Stimulated activated CD4-positive, alpha-beta T cell treated with anti-CD3 and anti-CD28 coated beads, Interleukin-15, amount 100 ng/mL, for 24 hours (primary cell): Measurements from ENCODE around the gene SEMA3A.
"Not testable (repeated sequence)": the region's sequence is repeated elsewhere in the genome, so short reads cannot be mapped to it uniquely, and the experiment has no call there.

Experiments used
- DNase-seq: peaks from one replicate; pipeline ENCODE4 v3.0.0-alpha.2; 2020

Gene SEMA3A

DNA sequence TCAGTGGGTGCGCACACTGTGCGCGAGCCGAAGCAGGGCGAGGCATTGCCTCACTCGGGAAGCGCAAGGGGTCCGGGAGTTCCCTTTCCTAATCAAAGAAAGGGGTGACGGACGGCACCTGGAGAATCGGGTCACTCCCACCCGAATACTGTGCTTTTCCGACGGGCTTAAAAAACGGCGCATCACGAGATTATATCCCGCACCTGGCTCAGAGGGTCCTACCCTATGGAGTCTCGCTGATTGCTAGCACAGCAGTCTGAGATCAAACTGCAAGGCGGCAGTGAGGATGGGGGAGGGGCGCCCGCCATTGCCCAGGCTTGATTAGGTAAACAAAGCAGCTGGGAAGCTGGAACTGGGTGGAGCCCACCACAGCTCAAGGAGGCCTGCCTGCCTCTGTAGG, 44.2 kb downstream of the SEMA3A start:
- not testable (repeated sequence) for DNase-seq

DNA sequence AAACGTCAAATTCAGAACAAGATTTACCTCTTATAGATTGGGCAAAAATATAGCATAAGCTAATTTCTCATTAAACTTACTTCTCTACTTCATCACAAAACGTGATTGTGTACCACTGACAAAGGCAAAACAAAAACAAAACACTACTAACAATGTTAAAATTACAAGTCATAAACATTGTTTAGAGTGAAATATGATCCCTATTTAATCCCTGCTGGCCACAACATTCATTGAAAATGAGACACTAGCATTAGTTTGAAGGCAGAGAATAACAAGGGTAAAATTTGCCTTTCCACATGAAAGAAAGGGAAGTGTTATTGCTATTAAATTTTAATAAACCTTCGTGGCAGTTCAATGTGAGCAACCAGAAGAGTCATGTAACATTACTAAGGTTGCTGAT, 45.0 kb downstream of the SEMA3A start:
- DNase-seq: no peak

DNA sequence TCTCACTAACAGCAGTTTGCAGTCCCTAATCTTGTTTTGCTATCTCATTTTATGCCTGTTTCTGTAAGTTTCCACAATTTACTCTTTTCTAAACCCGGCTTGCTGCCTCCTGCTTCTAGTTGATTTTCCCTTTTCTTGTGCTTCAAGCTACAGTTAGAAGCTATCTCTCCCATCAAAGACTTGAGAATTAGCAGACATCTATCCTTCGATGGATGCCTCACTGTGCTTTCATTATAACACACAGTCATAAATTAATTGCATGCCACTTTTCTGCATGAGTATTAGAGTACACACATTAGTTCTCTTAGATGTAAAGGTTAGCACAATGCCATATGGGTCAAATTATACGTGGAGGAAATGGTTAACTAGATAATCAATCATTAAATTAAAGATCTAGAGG, 48.7 kb downstream of the SEMA3A start:
- no peak for DNase-seq

DNA sequence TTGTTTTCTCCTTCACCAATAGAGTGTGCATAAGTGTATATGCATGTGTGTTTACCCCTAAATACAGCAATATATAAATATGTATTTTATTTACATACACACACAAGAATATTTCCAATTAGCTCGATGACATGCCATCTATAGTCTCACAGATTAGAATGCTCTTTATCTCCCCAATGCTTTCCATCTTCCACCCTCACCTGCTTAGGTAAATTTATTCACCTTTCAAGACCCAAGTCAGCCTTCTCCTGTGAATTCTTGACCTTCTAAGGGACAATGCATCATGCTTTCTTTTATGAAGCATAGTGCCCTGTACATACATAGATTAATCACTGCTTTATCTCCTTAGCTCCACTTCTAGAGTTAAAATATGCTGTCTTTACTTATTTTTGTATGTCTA, 49.7 kb downstream of the SEMA3A start:
- DNase-seq: no peak

DNA sequence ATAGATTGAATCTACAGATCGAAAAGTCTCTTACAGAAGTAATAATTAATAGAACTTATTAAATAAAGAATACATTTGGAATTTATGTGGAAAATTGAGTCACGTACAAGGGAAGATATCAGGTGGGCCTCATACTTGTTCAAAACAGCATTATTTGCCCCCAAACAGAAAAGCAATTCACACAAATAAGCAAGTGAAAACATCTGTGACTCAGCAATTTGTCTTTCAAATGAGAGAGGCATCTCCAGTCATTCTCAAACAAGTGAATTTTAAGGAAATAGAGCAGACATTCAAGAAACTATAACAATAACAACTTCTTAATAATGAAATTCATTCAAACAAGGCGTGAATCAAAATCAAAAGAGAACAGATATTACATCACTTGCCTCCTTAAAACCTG, 50.1 kb downstream of the SEMA3A start:
- DNase-seq: no peak

DNA sequence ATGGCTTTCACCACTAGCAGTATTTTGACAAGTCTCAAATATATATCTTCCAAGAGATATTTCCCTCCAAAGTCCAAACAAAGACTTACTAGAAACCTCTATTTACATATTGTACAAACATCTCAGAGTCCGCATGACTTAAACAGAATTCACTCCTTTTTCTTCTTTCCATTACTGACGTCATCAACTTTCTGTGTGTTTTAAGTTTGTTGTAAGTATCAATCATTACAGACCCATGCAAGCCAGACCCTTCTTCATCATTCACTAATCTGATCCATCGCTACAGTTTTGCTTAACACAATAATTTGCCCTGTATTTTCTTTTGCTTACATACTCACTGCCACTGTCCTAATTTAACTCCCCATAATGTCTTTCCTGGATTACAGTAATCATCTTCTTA, 51.9 kb downstream of the SEMA3A start:
- DNase-seq: no peak

DNA sequence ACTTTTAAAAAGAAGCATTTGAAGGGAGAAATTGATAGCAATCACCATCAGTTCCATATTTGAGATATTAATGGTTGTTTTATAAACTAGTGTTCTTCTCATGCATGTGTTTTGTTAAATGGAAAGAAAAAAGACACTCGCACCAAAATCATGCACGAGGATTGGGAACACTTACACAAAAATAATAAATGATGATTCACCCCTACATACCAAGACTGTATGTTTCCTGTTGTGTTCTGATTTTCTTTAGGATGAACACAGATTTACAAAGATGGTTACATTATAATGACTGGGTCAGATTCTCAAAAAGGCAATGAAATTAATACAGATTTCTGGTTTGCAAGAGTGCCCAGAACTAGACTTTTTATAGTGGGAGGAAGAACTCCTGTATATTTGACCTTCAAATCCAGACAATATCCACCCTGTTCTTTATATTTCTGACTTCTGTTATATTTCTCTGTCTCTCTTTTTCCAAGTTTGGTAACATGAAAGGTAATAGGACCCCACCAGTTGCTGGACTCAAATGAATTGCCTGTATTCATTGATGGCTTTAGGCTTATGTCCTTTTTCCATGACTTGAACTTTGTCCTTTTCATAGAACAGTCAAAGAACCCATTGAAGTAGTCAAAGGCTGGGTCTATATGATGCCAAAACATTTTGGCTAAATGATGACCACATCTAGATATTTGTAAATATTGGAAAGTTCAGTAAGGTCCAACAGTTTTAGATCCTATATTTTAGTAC, 54.4 kb downstream of the SEMA3A start:
- no peak for DNase-seq

DNA sequence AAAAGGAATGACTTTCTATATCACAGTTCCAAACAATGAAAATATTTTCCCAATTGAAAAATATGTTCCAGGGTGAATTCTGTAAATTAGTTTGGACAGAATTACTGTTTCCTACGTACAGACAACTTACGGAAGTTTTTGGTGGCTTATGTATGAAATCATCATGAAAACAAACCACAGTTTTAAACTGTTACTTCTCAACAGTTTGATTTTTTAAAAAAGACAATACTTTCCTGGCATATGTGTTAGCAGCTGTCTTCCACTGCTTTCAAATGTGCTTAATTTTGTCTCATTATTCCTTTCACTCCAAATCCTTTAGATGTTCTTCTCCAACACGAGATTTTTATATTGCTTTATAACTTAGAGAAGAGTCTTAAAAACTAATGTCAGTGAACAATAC, 56.2 kb downstream of the SEMA3A start:
- no peak for DNase-seq

DNA sequence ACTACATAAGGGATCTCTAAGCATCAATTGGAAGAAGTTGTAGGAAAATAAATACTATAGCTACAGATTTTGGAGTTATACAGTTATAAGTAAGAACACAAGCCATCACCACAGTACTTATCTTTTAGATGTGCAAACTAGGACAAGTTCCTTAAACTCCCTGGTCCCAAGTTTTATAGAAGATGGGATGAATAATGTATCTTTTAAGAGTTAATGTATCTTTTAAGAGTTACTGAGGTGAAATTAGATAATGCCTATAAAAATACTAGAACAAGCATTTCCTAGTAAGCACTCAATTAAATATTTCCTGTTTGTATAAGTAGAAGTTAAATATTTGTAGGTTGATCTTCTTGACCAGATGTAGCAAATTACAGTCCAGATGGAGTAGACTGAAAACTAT, 56.8 kb downstream of the SEMA3A start:
- DNase-seq: no peak

DNA sequence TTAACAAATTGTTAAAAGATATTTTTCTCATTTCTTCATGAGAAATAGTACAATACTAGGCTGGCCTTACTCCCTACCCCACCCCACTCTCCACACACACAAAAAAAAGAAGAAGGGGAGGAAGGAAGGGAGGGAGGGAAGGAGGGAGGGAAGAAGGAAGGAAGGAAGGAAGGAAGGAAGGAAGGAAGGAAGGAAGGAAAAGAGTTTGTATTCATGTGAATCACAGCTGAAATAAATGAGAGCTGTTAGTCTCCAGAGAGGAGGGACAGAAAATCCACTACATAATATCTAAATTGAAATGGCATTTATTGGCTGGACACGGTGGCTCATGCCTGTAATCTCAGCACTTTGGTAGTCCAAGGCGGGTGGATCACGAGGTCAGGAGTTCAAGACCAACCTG, 57.8 kb downstream of the SEMA3A start:
- no peak for DNase-seq

DNA sequence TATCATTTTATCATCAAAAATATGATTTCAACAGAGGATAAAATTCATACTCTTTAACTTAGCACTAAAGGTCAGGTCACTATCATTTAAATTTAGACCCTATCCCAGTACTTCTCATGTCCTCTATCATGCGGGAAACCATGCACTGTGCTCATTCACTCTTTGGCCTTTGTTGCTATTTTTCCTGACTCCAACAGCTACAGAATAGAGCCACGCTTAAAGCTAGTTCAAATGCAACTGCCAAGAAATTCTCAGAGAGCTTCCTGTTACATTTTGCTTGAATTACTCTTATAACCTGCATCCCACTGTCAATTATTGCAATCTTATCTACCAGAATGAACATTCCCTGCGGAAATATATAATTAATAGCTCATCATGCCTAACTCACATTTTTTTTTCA, 58.3 kb downstream of the SEMA3A start:
- DNase-seq: no peak

DNA sequence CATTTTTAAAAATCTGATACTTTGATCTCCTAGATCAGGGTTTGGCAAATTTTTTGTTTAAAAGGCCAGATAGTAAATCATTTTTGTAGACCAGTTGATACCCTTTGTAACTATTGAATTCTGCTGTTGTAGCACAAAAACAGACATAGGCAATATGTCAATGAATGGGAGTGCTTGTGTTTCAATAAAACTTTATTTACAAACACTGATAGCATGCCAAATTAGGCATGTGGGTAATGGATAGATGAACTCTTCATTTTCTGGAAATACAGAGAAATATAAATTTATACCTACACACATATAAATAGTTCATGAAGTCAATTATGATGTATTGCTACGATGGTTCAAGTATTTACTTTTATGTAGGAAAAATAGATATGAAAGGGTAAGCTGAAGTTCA, 60.4 kb downstream of the SEMA3A start:
- no peak for DNase-seq

DNA sequence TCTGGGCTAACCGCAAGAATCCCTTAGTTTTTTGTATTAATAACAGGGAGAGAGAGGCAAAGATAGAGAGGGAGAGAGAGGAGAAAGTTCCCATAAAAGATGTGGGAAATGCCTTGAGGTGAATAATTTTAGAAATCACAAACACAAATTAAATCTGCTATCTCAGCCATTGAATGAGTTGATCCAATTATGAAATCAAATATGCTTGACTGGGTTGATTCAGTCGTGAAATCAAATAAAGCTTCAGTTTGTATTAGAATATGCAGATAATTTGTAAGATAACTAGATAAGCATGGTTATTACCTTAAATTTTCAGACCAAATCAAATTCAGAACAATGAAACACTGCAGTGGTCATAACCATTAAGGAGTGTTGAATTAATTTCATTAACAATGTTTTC, 68.9 kb downstream of the SEMA3A start:
- no peak for DNase-seq

DNA sequence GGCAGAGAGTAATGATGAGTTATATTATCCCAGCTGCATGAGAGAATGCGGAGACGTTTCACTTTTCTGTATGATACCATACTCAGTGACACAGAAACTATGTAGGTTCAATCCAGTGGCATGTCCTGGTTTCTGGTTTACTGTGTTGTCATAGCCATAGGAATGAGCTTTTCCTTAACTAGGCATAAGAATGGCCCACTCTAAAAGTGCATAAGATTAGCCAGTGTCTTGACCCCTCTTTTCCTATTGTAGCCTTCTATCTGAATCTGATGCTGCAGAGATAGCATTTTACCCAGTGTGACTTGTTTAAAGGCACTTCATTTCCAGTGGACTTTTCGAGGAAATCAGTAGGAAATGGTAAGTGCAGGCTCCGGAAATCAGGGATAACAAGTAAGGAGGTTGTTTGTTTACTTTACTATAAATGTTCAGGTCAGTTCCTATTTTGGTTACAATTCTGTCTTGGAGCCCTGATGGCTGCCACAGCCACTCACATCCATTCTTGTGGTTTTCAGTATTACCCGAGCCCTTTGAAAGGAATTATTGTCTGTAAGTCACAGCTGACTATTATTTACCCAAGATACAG, 70.5 kb downstream of the SEMA3A start:
- DNase-seq: no peak

DNA sequence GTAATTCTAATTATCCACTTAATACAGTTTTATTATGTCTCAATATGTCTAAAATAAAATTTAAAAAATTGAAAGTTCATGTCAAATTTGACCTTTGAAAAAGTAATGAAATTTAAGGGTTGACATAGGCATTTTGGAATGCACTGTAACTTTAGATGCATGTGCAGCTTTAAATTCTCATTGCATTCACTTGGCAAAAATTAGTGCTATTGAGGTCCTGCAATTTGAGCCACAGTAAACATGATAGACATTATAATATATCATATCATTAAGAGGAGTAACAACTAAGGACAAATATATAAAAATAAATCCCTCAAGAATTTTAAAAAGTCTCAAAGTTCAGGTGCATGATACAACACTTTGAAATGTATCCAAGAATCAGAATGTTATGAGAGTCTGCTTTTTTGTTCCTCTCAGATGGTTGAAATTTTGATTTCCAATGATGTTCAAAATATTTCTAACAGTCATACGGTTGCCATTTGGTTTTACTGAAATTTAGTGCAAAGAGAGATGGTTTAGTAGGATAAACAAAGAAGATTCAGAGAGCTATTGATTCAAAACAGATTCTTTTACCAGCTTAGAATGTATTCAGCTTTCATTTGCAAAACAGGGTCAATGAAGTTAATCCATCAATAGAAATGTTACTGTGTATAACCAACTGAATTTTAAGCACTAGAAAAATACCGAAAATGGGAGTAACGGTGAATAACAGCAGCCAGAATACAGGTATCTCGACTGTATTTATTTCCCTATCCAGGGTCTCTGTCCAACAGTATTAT, 71.8 kb downstream of the SEMA3A start:
- no peak for DNase-seq

DNA sequence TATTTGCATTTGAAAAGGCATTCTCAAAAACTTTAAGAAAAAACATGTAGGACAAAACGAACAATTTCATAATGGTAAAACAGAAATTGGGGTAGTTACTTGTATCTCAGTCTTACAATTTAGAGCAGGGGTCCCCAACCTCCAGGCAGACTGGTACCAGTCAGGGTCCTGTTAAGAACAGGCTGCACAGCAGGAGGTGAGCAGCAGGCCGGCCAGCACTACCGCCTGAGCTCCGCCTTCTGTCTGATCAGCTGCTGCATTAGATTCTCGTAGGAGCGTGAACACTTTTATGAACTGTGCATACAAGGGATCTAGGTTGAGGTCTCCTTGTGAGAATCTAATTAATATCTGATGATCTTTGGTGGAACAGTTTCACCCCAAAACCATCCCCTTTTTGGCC, 77.3 kb downstream of the SEMA3A start:
- DNase-seq: no peak

DNA sequence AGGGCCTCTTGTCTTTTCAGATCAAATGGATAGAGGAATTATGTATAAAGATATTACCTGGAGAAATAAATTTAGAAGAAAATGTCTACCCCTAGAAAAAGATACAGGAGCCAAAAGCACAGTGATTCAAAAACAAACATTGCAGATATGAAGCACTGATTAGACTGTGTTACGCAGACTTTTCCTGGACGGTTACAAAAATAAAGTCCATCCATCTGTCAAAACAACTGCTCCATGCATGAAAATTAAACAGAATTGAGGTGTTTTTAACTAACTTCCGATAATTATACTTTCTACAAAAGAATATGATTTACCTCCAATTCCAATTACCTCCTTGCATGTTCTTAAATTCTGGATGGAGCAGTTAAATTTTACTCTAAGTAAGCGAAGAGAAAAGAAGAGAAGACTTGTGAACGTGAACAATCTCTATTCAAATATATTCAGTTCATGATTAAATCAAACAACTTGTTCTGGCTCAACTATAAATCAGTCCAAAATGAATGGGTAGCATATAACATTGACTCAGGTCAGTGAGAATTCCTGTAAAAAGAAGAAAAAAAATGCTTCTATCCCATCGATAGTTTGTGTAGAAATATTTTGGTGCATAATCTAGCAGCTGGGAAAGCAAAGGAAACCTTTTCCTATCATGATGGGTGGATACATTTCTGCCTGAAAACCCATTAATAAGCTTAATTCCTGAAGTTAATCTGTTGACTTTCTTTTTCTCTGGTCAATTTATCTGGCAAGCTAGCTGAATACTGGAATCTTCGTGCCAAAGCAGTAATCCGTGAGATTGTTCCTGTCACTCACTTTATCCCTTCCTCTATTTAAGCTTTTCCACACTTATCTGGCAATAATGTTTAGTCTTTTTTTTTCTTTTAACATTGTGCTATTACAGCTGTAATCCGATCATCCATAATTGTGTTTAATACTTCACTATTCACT, 80.4 kb downstream of the SEMA3A start:
- no peak for DNase-seq

DNA sequence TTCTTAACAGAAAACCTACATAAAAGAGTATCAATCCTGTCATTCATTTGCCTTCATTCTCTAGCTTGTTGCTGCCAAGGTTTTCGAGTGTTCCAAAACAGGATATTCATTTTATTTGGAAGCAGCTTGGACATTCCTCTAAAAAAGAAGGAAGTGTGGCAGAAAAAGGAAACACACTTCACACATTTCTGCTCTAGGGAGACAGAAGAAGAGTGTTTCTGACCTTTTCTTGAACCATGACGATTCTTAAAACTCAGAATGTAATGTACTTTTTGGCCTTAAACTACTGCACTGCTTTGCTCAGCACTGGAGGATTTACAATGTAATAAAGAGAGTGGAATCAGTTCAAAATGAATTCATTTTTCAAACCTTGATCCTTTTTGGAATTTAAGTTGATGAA, 81.3 kb downstream of the SEMA3A start:
- no peak for DNase-seq

DNA sequence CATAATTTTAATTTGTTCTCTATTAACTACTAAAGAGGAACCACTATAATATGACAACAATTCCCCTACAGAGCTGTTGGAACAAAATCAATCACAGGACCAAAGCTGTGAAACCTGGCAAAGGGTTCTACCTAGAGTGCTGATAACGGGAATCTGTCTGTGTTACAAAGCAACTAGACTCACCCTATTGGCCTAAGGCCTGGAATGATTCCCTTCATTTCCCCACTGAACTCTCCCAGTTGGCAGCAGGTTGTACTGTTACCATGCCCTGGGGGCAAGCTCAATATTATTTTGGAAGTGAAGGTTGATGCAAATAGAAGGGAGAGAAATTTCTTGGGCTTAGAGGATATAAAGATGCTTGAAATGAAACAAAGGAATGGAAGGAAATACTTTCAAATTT, 81.8 kb downstream of the SEMA3A start:
- no peak for DNase-seq

DNA sequence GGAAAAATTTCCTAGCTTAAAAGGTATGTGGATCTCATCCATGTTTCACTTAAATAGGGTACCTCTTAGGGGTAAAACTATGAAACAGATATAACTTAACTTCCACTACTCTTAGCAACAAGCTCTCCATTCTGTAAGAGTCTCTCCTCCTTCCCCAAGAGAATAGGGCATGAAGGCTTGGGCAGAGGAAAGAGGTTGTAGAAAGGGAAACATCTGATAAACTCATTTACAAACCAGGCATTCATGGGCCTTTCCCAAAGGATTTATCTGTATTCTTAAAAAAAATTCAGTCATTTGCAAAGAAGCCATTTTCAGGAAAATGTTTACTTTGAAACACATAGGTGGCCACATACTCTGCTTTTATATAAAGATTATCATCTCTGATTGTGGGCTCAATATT, 82.7 kb downstream of the SEMA3A start:
- no peak for DNase-seq

DNA sequence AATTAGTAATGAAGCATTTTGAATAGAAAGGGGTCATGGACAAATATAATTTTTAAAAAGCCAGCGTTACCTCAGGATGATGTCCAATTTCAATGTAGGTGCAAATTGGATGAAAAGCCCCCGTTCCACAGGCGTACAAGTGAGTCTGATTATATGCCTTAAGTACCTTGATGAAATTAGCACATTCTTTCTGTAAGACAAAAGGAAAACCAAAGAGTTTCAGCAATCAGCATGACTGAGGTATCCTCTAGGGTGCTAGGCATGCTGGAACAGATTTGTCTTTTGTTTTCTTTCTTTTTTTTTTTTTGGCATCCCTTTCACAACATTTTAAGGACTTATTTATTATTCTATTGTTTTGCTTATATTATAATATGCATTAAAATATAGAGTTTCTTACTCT, 84.2 kb downstream of the SEMA3A start:
- DNase-seq: no peak

DNA sequence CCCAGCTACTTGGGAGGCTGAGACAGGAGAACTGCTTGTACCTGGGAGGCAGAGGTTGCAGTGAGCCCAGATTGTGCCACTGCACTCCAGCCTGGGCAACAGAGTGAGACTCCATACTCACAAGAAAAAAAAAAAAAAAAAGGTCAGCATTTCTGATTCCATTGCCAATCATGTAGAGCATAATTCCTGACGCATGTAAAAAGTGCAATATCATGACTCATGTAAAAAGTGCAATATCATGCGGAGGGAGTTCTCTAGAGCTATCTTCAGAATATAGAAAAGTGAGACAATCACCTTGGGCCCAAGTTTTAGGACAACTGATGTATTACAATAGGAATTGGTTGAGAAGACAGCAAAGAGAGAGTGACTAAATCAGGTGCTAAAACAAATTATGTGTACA, 85.8 kb downstream of the SEMA3A start:
- no peak for DNase-seq

DNA sequence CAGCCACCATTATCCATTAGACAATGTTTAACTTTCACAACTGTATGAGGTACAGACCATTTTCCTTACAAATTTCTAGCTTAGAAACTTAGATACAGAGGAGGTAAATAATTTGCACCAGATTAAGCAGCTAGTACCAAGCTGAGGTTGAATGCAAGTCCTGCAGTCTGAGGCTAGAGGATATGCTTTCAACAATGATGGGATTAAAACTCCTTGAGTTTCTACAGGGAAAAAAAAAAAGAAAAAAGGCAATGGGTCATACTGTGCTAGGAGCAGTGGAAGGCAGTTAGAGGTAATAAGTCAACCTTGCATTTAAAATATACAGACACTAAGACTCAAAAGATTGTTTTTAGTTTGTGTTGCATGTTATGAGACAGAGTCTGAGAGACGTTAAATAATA, 86.5 kb downstream of the SEMA3A start:
- DNase-seq: no peak
